ENCODE results near the gene MID1IP1.

MID1IP1 gene

DNA sequence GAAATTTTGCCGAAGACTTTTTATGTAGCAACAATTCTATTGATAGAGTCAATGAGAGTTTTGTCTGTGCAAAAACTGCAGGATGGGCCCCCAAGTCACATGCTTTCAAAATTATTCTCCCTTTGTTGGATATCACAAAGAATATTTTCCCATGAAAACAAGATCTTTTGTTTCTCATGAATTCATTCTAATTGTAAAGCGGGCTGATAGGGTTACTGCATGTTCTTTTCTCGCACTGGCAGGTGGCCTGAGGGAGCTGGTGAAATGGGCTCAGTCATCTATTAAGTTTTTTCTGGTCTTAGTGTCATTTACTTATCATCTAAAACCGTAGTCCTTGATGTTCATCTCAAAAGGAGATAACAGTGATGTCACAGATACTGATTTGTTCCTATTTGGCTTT lies 44.2 kb downstream of the MID1IP1 start:
- TF ChIP-seq CTCF (IDR thresholded peaks at IDR 0.05) = no peak

- no peak for TF ChIP-seq CTCF (IDR thresholded peaks at IDR 0.05)
These were observed 46.1 kb downstream of the MID1IP1 start for GRCh38 chrX:38847206-38847902.

- no peak for TF ChIP-seq CTCF (IDR thresholded peaks at IDR 0.05)
These were observed 46.6 kb downstream of the MID1IP1 start for GRCh38 chrX:38847903-38848230.

DNA sequence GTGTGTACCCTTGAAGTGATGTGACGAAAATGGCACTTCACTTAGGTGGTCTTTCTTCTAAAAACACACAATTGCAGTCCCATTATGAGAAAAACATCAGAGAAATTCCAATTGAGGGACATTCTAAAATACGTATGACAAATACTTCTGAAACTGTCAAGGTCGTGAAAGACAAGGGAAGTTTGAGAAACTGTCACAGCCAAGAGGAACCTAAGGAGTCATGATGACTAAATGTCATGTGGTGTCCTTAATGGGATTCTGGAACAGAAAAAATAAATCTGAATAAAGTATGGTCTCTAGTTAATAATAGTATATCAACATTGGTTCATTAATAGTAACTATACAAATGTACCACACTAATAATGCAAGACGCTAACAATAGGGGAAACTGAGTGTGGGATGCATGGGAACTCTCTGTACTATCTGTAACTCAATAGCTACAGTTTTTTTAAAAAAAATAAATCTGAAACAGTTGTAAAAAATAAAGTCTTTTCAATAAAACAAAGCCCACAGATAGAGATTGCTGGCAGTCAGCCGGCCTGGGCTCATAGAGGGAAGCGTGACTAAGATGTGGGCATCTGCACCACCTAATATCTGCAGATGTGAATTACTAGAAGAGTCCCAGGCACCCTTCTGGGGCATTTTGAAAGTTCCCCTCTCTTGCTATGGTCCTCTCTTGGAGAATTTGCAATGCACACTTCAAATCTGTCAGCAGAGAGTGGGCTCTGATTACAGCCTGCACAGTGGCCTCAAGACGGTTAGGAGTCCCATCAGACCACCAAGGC lies 47.6 kb downstream of the MID1IP1 start:
- no peak for TF ChIP-seq CTCF (IDR thresholded peaks at IDR 0.05)

DNA sequence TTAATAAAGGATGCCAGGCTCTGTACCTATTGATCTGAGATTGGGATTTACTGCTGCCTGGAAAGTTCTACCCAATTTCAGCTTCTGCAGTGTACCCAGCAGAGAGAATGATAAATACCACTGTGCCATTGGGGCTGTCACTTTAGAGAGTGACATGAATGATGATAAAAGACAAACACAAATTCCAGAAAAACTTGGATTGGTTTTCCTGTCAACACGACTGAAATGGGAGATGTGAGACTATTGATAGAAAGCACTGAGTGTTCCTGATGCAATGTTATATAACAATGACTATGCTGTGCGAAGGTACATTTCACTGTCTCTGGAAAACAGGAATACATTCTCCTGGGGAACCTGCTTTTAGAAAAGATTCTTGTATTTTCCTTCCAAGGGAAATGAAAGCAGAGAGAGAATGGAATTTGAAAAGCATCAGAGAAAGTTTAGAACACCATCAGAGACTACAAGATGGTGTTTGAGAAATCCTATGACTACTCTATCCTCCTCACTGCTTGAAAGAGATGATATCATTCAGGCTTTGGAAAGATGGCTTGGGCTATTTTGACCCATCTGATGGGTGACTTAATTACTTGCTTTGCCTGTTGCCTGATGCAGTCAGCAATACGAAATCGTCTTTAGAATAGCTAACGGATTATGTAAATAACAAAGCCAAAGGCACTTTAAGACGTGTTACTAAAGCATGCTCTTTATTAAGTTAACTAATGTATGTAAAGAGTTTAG lies 49.7 kb downstream of the MID1IP1 start:
- TF ChIP-seq CTCF (IDR thresholded peaks at IDR 0.05) = no peak

DNA sequence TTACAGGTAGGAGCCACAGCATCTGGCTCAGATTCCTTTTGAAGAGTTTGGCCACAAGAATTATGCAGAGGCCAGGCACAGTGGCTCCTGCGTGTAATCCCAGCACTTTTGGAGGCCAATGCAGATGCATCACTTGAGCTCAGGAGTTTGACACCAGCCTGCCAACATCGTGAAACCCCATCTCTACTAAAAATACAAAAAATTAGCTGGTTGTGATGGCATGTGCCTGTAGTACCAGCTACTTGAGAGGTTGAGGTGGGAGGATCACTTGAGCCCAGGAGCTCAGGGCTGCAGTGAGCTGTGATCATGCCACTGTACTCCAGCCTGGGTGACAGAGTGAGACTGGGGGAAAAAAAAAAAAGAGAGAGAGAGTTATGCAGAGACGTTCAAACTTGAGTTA lies 53.0 kb downstream of the MID1IP1 start:
- TF ChIP-seq CTCF (IDR thresholded peaks at IDR 0.05) = no peak

Measured in LNCAP (cell line).